Right ventricle myocardium superior (tissue), 1 donor: Measurements from ENCODE around the gene RCSD1. TPM values are rescaled to one million over a fixed set of nuclear protein-coding genes. Genes with fewer than 3 reads are reported as not detected.
A peak's percentile ranks its signal among the peaks of the same experiment; 100 is the strongest.

Source experiments
- ATAC-seq: fragments of 200-7000 bp; cut with Tn5 transposase; one replicate; pipeline ENCODE4 v1.9.1; 2020; ENCODE audit warnings: mild to moderate bottlenecking; ENCODE audit not compliant: poor library complexity
- DNase-seq: peaks from one replicate; pipeline ENCODE4 v3.0.0-alpha.2; 2020
- intact Hi-C: fragments of 100-400 bp; cut with DNase I; formaldehyde crosslinking; loops from one replicate; pipeline ENCODE4 v1.11.2; 2022
- total RNA-seq: library from RNA; stranded (reverse); fragmentation: NEBNext Ultra II Directional; extraction: Animal tissue kit (Norgen Biotek cat#: 25700); gene quantifications from one replicate; pipeline ENCODE4 v1.2.1, GENCODE V29; 2021
- donor health status: DM: no; HTN: yes; CAD: no; lungs with severe emphysema.

Gene RCSD1
- total RNA-seq, 1 donor from 2014 or later: 42.9 TPM

DNA sequence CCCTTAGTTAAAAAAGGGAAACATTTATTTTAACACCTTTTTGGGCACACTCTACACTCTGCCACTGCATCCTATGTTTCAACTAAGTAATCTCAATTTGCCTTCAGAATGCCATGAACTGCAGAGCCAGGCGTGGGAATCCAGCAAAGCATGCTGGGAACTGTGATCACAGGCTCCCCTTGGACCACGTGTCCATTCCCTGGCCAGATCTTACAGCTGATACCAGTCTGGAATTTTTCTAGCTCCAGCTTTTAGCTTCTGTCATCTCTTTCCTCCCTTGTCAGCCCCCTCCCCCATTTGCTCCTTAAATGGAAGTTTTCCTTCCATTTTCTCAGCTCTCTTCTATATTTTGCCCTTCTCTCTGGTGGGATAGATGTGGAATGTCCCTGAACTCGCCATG, 29.4 kb downstream of the RCSD1 start:
- intact Hi-C loops: no loop called here
- ATAC-seq: no peak
- no peak for DNase-seq

- intact Hi-C loops: no loop called here
- ATAC-seq: no peak
- DNase-seq: no peak
Observed at GRCh38 chr1:167659881-167660280, 29.8 kb downstream of the RCSD1 start.

DNA sequence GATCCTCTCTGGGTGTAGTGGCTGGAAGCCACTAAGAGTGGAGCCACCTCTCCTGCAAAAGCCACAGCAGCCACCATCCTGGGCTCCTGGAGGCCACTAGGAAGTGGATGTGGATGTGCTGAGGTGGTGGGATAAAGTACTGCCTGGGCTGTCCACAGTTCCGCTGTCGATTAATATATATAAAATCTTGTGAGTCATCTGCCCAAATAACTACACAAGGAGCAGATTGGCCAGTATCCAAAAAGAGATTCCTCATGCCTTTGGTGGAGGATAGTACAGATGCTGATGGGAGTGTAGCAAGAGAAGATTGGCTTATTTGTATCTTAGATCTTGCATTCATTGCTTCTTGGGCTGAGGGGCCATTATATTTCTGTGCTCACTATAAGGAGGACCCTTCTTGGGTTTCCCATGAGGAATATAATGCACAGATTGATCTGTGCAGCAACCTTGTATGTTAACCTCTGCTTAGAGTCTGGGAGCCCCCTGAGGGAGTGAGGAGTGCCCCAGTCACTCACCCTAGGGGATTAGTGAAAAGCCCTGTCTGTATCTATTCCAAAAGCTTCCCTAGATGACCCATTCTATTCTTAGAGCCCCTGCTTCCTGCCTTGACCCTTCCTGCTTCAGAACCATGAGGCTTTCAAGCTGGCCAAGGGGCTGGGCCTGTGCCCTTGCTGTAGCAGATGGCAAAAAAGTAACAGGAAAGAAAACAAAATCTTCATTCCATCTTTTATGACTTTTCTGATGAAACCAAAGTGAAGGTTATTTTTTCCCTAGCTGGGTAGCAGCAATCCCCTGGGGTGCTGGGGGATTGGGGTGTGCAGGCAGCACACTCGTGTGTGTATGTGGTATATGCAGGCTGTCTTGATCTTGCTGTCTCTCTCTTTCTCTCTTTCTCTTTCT, 31.7 kb downstream of the RCSD1 start:
- DNase-seq (no peak), ATAC-seq (no peak)
- intact Hi-C loops: no loop called here

DNA sequence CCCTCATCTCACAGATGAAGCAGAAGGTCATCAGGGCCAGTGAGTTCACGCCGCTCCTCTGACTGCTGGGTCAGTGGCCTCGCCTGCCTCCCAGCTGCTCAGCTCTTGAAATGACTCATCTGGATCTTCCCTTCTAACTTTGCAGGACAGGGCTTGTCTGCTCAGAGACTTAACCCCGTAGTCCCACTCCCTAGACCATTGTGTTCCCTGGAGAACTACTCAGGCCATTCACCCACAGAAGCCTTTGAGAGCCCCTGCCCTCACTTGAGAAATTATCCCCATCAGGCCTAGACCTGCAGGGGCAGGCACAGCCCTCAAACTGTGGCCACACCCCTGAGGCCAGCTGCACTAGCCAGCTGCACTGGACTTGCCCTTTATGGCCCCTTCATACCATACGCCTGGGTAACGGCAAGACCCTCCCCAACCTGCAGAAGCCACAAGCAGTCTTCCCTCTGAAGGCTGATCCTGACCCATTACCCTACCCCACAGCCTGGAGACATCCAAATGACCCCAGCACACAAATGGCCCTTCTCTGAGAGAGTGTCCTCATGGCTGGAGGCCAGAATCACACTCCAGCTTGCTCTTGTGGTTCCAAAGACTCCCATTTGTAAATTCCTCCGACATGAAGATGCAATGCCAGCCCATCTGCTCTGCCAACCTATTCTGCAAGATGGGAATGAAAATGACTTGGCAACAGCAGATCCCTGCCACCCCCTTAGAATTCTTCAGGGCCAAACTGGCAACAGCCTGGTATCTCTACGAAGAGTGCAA, 33.2 kb downstream of the RCSD1 start:
- intact Hi-C loops: no loop called here
- ATAC-seq (peak; percentile 56), DNase-seq (peak; percentile 64)

- DNase-seq (no peak), ATAC-seq (no peak)
- intact Hi-C loops: no loop called here
Observed at GRCh38 chr1:167665469-167665868, 35.4 kb downstream of the RCSD1 start.

- intact Hi-C loops: no loop called here
- DNase-seq (no peak), ATAC-seq (no peak)
Observed at GRCh38 chr1:167666416-167666815, 36.4 kb downstream of the RCSD1 start.

GRCh38 chr1:167667536-167667935, 37.5 kb downstream of the RCSD1 start:
- ATAC-seq: no peak
- intact Hi-C loops: no loop called here
- DNase-seq: no peak

DNA sequence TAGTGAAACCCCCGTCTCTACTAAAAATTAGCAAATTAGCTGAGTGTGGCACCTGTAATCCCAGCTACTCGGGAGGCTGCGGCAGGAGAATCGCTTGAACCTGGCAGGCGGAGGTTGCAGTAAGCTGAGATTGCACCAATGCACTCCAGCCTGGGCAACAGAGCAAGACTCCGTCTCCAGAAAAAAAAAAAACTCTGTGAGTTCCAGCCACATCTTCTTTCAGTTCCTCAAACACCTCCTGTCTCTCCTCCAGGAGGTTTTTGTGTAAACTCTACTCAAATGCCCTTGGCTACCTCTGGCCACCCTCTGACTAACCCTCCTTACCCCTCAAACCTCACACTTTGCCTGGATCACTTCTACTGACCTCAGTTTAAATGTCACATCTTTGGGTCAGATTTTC, 38.1 kb downstream of the RCSD1 start:
- DNase-seq: no peak
- no peak for ATAC-seq
- intact Hi-C loops: no loop called here

DNA sequence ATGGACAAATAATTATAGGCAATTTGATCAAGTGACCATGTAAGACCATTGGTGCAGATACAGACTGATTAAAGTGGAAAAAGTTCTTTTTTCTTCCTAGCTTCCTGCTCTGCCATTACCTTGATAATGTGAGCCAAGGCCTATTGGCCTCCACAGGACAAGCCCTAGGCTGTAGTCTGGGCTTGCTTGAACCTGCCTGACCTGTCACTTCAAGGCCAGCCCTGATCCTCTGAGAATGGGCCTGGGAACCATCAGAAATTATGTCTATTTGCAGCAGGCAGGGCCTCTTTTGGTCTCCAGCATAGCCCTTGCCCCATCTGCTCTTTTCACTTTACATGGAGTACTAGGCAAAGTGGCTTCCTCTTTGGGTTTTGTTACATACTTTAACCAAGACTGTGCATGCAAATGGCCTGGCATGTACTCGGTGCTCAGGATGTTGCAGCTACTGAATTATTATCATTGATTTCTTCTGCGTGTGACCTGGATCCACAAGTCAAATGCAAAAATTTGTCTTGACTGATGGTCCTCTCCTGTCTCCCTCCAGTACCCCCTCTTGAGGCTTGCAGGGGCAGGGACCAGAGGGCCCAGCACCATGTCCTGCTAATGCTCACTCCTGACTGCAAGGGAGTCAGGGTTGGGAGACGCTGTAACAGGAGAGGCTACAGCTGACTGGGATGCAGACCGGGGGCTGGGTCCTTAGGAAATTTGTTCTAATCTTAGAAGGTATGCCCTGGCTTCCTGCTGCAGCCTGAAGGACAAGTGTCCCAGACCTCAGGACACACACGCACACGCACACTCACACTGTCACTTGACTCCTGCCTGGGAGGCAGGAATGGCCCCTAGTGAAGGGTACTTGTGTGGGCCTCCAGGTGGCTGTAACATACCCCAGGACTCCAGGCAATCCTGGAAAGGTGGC, 39.4 kb downstream of the RCSD1 start:
- intact Hi-C loops: no loop called here
- DNase-seq (no peak), ATAC-seq (peak; percentile 75)

GRCh38 chr1:167670563-167670962, 40.5 kb downstream of the RCSD1 start:
- DNase-seq: no peak
- intact Hi-C loops: no loop called here
- no peak for ATAC-seq

DNA sequence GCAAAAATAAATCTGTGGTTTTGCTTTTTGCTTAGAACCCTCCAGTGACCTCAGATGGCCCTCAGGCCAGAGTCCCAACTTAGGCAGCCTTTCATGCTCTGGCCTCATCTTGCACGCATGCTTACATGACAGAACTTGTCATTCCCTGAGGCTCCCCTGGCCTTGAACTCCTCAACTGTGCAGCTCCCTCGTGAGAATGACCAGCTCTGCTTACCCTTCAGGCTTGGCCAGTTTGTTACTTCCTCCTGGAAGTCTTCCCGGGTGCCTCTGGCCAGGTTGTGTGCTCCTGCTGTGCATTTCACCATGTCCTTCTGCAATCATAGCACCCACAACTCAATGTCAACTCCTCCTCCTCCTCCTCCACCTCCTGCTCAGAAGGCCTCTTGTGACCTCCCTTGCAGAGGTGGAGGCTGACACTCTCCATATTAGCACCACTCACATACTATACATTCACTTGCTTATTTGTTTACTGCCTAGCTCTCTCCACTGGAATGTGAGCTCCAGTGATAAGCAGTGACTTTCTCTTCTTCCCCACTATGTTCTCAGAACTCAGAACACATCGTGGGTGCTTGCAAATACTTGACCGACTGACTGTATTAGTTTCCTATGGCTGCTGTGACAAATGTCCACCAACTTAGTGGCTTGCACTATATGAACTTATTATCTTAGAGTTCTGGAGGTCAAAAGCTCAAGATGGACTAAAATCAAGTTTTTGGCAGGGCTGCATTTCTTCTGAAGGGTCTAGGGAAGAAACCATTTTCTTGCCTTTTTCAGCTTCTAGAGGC, 41.9 kb downstream of the RCSD1 start:
- peak; percentile 42 for ATAC-seq

DNA sequence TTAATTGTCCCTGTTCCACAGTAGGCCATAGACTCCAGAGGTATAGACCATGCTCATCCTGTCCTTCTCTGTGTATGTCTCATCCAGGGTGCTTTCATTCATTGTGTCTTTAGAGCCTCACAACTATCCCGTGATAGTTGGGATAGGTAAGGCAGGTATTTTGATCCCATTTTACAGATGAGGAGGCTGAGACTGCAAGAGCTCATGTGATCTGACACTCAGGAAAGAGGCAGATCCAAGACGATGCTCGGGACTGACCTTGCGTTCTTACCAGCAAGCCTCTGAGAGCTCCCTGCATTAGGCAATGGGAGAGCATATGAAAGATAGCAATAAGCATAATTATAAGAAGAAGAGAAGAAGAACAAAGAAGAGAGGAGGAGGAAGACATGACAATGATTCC, 42.8 kb downstream of the RCSD1 start:
- DNase-seq (no peak), ATAC-seq (no peak)
- intact Hi-C loops: no loop called here

More for the DNA sequence above, 41.9 kb downstream of the RCSD1 start:
- intact Hi-C loops: no loop called here
- DNase-seq: no peak

GRCh38 chr1:167673265-167673664, 43.2 kb downstream of the RCSD1 start:
- ATAC-seq: no peak
- intact Hi-C loops: no loop called here

GRCh38 chr1:167674156-167674555, 44.1 kb downstream of the RCSD1 start:
- ATAC-seq (no peak), DNase-seq (no peak)
- intact Hi-C loops: no loop called here

More at GRCh38 chr1:167673265-167673664, 43.2 kb downstream of the RCSD1 start:
- DNase-seq: no peak

DNA sequence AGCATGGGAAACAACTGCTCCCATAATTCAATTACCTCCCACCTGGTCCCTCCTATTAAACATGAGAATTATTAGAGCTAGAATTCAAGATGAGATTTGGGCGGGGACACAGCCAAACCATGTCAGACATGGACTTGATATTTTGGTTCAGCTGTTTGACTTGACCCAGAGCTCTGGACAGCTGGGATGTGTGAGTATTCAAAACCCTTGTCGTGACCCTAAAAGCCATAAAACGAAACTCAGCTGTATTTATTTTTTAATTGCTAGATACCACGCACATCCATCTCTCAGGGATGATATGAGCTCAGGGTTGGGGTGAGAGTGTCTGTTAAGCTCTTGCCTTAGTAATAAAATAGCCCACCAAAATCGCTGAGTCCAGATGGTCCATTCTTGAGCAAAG, 45.4 kb downstream of the RCSD1 start:
- ATAC-seq (no peak), DNase-seq (no peak)
- intact Hi-C loops: no loop called here

- DNase-seq: no peak
- ATAC-seq: no peak
- intact Hi-C loops: no loop called here
Observed at GRCh38 chr1:167676205-167676915, 46.3 kb downstream of the RCSD1 start.

- ATAC-seq (no peak), DNase-seq (no peak)
- intact Hi-C loops: no loop called here
Observed at GRCh38 chr1:167676916-167677848, 47.1 kb downstream of the RCSD1 start.
